Esophagus muscularis mucosa (tissue), 4 donors: ENCODE measurements around the gene ISOC1. TPM values are rescaled to one million over a fixed set of nuclear protein-coding genes. Genes with fewer than 3 reads are reported as not detected.
A peak's percentile ranks its signal among the peaks of the same experiment; 100 is the strongest.

Source experiments
- DNase-seq: peaks from one replicate; pipeline ENCODE4 v3.0.0-alpha.2; 2017; ENCODE audit errors: extremely low spot score
- H3K27ac ChIP-seq, 4 donors: fragments of 200-600 bp; sonication (generic); replicated peaks in 1 of 4; 1 replicate in 3 of 4; 2 replicates in 1 of 4; pipeline ENCODE4 v1.5.1; 2016 to 2019; ENCODE audit warnings: mild to moderate bottlenecking in 1 of 4
- H3K27me3 ChIP-seq, 4 donors: fragments of 200-600 bp; sonication (generic); one replicate each; pipeline versions ENCODE4 v1.5.1 to v1.6.0; 2016 to 2019
- H3K36me3 ChIP-seq, 4 donors: fragments of 200-600 bp; sonication (generic); one replicate each; pipeline ENCODE4 v1.5.1; 2016 to 2019
- H3K4me1 ChIP-seq, 4 donors: fragments of 200-600 bp; sonication (generic); one replicate each; pipeline ENCODE4 v1.5.1; 2016 to 2019
- H3K4me3 ChIP-seq, 4 donors: fragments of 200-600 bp; sonication (generic); 1 replicate in 2 of 4; 2 replicates in 2 of 4; pipeline ENCODE4 v1.5.1; 2016 to 2019; ENCODE audit warnings: mild to moderate bottlenecking in 4 of 4, moderate library complexity in 1 of 4
- H3K9me3 ChIP-seq, 4 donors: fragments of 200-600 bp; sonication (generic); 1 replicate in 3 of 4; 2 replicates in 1 of 4; pipeline ENCODE4 v1.5.1; 2016 to 2019
- EP300 ChIP-seq: sonication (generic); formaldehyde crosslinking; IDR thresholded peaks from one replicate; pipeline ENCODE4 v1.6.1; 2017; ENCODE audit warnings: antibody characterized with exemption
- POLR2A ChIP-seq: fragments of 450-650 bp; IDR thresholded peaks from one replicate; pipeline ENCODE4 v1.6.1; 2017; ENCODE audit warnings: antibody characterized with exemption, moderate library complexity, mild to moderate bottlenecking, low read depth
- POLR2AphosphoS5 ChIP-seq, 2 donors: sonication (generic); formaldehyde crosslinking; IDR thresholded peaks; one replicate each; pipeline ENCODE4 v1.6.1; 2017; ENCODE audit warnings: antibody characterized with exemption in 2 of 2
- WGBS: methylation state at CpG from one replicate; pipeline ENCODE4 v1.1.5; 2018; 5-methylcytosine and 5-hydroxymethylcytosine counted together
- intact Hi-C: fragments of 100-400 bp; cut with DNase I; formaldehyde crosslinking; loops from one replicate; pipeline ENCODE4 v1.15.1; 2023
- total RNA-seq, 4 donors: library from RNA; depleted of rRNA; stranded (reverse); fragments of >200 nt; gene quantifications; one replicate each; pipeline versions ENCODE4 v1.1.0 to v1.2.1, GENCODE V29; 2016
- TF ChIP-seq, protein P1 (sequence below), 3 experiments: fragments of 200-600 bp in 2 of 3; fragments of 450-650 bp in 1 of 3; sonication (generic) in 2 of 3; IDR thresholded peaks; one replicate each; pipeline ENCODE4 v1.5.1; 2017 to 2019; ENCODE audit warnings: antibody characterized with exemption in 3 of 3, mild to moderate bottlenecking in 2 of 3, moderate library complexity in 1 of 3

ISOC1 gene
- total RNA-seq, 4 donors from 2014 or later = 53.5 to 136 (median 89.5) TPM

GRCh38 chr5:129097498-129098296 lies 3.1 kb downstream of the ISOC1 start:
- Histone ChIP-seq H3K27me3 (no peaks in the 10 kb centered on the region), H3K4me1 (peaks cover 41 to 67% (median 63%) of the 10 kb centered on the region in 4 donors), H3K27ac (peak overlapping the region; percentile 86 to 94 (median 90)), H3K36me3 (no peaks in the 10 kb centered on the region), H3K9me3 (no peaks in the 10 kb centered on the region), H3K4me3 (peak overlapping the region; percentile 28 to 82 (median 60))
- WGBS = 46% methylated on average over 9 of the region's 11 CpGs
- intact Hi-C loops = loop anchor here (5.0 to 10.0 kb wide), 2 partner anchors 133 to 560 kb away; partner anchors contain the start of genes FBN2 and SLC27A6
- TF ChIP-seq, protein P1, sequence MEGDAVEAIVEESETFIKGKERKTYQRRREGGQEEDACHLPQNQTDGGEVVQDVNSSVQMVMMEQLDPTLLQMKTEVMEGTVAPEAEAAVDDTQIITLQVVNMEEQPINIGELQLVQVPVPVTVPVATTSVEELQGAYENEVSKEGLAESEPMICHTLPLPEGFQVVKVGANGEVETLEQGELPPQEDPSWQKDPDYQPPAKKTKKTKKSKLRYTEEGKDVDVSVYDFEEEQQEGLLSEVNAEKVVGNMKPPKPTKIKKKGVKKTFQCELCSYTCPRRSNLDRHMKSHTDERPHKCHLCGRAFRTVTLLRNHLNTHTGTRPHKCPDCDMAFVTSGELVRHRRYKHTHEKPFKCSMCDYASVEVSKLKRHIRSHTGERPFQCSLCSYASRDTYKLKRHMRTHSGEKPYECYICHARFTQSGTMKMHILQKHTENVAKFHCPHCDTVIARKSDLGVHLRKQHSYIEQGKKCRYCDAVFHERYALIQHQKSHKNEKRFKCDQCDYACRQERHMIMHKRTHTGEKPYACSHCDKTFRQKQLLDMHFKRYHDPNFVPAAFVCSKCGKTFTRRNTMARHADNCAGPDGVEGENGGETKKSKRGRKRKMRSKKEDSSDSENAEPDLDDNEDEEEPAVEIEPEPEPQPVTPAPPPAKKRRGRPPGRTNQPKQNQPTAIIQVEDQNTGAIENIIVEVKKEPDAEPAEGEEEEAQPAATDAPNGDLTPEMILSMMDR (IDR thresholded peaks at IDR 0.05) = no peak
- TF ChIP-seq POLR2AphosphoS5 (IDR thresholded peaks at IDR 0.05) = peak in 1 of 2 donors; percentile 15
- DNase-seq = no peak

GRCh38 chr5:129098488-129099183 lies 4.1 kb downstream of the ISOC1 start:
- TF ChIP-seq POLR2AphosphoS5 (IDR thresholded peaks at IDR 0.05) (no peak), POLR2A (no peak), EP300 (no peak)
- TF ChIP-seq, protein P1 (IDR thresholded peaks at IDR 0.05) = no peak
- intact Hi-C loops = loop anchor here (5.0 to 10.0 kb wide), 2 partner anchors 134 to 561 kb away; partner anchors contain the start of genes FBN2 and SLC27A6
- peak overlapping the region; percentile 28 to 82 (median 60) for H3K4me3 ChIP-seq
- 25% methylated on average over 3 of the region's 3 CpGs for WGBS
- H3K27ac ChIP-seq = peak overlapping the region; percentile 86 to 94 (median 90)
- DNase-seq = no peak
- peaks cover 47 to 72% (median 69%) of the 10 kb centered on the region in 4 donors for H3K4me1 ChIP-seq
- no peaks in the 10 kb centered on the region for H3K27me3 ChIP-seq
- no peaks in the 10 kb centered on the region for H3K9me3 ChIP-seq
- H3K36me3 ChIP-seq = no peaks in the 10 kb centered on the region

GRCh38 chr5:129099184-129099569 lies 4.6 kb downstream of the ISOC1 start:
- Histone ChIP-seq H3K36me3 (no peaks in the 10 kb centered on the region), H3K27me3 (no peaks in the 10 kb centered on the region), H3K9me3 (no peaks in the 10 kb centered on the region), H3K4me1 (peaks cover 49 to 71% (median 70%) of the 10 kb centered on the region in 4 donors), H3K4me3 (peak overlapping the region in 3 of 4 donors; percentile 44 to 82 (median 77)), H3K27ac (peak overlapping the region; percentile 14 to 94 (median 89))
- WGBS = 50% methylated on average over 1 of the region's 1 CpG
- TF ChIP-seq POLR2AphosphoS5 (IDR thresholded peaks at IDR 0.05) (no peak), EP300 (no peak), POLR2A (no peak)
- no peak for DNase-seq
- intact Hi-C loops = loop anchor here (5.0 to 10.0 kb wide), 2 partner anchors 134 to 562 kb away; partner anchors contain the start of genes FBN2 and SLC27A6

- no peak overlapping the region for H3K4me3 ChIP-seq
- peak overlapping the region; percentile 2 to 49 (median 22) for H3K27ac ChIP-seq
- H3K27me3 ChIP-seq = no peaks in the 10 kb centered on the region
- intact Hi-C loops = loop anchor here (10.0 kb wide), 1 partner anchor 197 kb away; no protein-coding TSS in a partner anchor
- no peak for TF ChIP-seq POLR2A
- 77% methylated on average over 2 of the region's 2 CpGs for WGBS
- peaks cover 57 to 73% (median 65%) of the 10 kb centered on the region in 4 donors for H3K4me1 ChIP-seq
- no peaks in the 10 kb centered on the region for H3K9me3 ChIP-seq
- peaks cover 0 to 15% (median 2%) of the 10 kb centered on the region in 4 donors for H3K36me3 ChIP-seq
- DNase-seq = no peak
Observed at GRCh38 chr5:129101794-129102193, 7.2 kb downstream of the ISOC1 start.

GRCh38 chr5:129103397-129103796 lies 8.8 kb downstream of the ISOC1 start:
- no peak overlapping the region for H3K27ac ChIP-seq
- H3K9me3 ChIP-seq = no peaks in the 10 kb centered on the region
- H3K4me1 ChIP-seq = peaks cover 50 to 65% (median 55%) of the 10 kb centered on the region in 4 donors
- intact Hi-C loops = loop anchor here (10.0 kb wide), 1 partner anchor 199 kb away; no protein-coding TSS in a partner anchor
- TF ChIP-seq, protein P1 (IDR thresholded peaks at IDR 0.05) = no peak
- TF ChIP-seq POLR2A (no peak), EP300 (no peak), POLR2AphosphoS5 (IDR thresholded peaks at IDR 0.05) (no peak)
- DNase-seq = no peak
- no peaks in the 10 kb centered on the region for H3K27me3 ChIP-seq
- peaks cover 3 to 30% (median 18%) of the 10 kb centered on the region in 4 donors for H3K36me3 ChIP-seq
- no peak overlapping the region for H3K4me3 ChIP-seq
